HG03135 (cell line): Measurements from ENCODE around the gene STK4.
"Not testable (repeated sequence)": the region's sequence is repeated elsewhere in the genome, so short reads cannot be mapped to it uniquely, and the experiment has no call there.

ENCODE experiments used
- ATAC-seq: cut with Tn5 transposase; IDR thresholded peaks from one replicate; pipeline ENCODE4 v1.9.1; 2021; ENCODE audit warnings: mild to moderate bottlenecking, moderate library complexity; ENCODE audit not compliant: unreplicated experiment

Gene STK4

DNA sequence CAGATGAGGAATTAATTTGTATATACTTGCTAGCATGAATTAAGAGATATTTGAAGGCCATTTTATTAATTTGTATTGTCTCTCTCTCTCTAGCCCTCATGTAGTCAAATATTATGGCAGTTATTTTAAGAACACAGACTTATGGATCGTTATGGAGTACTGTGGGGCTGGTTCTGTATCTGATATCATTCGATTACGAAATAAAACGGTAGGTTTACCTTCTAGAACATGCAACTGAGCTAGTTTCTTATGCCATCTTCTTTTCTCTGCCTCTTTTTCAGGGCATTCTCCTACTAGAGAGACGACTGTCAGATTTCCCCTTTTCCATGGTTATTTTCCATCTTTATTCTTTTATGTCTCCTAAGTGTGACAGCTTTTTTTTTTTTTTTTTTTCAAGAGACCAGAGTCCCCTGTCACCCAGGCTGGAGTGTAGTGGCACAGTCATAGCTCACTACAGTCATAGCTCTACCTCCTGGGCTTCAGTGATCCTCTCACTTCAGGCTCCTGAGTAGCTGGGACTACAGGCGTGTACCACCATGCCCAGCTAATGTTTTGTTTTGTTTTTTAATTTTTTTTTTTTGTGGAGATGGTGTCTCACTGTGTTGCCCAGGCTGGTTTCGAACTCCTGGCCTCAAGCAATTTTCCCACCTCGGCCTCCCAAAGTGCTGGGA is 15.6 kb downstream of the STK4 start:
- ATAC-seq = no peak

DNA sequence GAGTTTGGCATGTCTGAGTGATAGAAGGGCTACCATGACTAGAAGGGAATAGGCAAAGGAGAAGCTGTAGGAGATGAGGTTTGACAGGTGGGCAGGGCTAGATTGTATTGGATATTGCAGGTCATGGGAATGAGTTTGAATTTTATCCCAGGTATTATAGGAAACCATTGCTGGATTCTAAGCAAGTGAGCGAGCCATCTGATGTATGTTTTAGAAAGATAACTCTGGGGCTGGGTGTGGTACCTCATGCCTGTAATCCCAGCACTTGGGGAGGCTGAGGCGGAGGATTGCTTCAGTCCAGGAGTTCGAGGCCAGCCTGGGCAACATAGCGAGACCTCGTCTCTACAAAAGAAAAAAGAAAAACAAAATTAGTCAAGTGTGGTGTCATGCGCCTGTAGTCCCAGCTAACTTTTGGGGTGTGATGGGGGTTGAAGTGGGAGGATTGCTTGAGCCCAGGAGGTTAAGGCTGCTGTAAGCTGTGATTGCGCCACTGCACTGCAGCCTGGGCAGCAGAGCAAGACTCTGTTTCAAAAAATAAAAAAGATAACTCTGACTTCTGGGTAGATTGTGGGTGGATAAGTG is 16.9 kb downstream of the STK4 start:
- no peak for ATAC-seq

DNA sequence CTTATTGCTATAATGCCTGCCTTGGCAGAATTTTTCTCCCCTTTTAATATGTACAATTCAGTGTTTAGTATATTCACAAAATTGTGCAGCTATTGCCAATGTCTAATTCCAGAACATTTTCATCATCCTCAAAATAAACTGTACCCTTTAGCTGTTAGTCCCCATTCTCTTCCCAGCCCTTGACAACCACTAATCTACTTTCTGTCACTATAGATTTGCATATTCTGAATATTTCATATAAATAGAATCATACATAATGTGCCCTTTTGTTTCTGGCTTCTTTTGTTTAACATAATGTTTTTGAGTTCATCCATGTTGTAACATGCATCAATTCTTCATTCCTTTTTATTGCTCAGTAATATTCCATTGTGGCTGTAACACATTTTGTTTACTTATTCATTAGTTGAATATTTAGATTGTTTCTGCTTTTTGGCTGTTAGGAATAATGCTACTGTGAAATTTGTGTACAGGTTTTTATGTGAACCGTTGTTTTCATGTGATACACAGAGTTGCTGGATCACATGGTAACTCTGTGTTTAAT is 22.4 kb downstream of the STK4 start:
- ATAC-seq = no peak

DNA sequence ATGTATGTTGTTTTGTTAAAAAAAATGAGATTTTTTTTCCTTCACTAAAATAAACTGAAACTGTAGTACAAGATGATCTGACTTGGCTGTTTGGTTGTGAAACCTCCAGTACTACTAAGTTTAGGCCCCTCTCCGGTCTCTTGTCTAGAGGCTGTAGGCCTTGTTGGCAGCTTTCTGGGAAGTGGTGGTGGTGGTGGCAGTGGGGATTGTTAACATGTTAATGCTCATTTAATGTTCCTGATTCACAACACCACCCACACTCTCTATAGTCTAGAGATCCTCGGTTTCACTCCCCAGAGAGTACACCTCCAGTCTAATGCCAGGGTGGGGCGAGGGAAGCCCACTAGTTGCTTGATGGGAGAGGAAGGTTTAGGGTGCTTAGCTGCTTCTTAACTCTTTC is 24.1 kb downstream of the STK4 start:
- no peak for ATAC-seq

DNA sequence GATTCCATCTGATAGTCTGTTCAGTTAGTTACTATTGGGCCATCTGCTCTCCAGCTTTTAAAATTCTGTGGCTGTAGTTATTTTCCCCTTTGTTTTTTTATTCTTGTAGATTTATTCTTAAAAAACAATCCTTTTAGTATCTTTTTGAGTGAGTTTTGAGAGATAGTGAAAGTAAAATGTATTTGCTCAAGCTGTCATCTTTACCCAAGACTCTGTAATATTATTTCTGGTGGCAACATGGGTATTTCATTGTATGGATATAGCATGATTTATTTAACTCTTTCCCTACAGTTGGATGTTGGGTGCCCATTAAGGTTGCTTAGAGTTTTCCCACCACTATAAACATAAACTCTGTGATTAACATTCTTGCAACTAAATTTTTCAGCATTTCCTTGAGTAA is 24.6 kb downstream of the STK4 start:
- ATAC-seq = no peak

DNA sequence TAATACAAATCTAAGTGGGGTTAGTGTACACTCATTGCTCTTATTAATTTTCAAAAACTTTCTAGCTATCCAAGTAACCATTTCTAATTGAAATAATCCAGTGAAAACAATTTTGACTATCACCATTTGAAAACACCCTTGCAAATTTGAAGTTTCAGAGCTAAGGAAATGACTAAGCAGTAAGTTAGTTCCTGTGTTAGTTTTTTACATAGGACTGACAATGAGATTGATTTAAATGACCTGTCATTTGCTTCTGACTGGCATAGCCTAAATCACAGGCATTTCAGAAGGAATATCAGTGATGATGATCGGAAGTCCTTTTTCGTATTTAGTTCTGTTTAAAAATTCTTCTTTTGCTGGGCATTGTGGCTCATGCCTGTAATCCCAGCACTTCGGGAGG is 27.0 kb downstream of the STK4 start:
- ATAC-seq = no peak

DNA sequence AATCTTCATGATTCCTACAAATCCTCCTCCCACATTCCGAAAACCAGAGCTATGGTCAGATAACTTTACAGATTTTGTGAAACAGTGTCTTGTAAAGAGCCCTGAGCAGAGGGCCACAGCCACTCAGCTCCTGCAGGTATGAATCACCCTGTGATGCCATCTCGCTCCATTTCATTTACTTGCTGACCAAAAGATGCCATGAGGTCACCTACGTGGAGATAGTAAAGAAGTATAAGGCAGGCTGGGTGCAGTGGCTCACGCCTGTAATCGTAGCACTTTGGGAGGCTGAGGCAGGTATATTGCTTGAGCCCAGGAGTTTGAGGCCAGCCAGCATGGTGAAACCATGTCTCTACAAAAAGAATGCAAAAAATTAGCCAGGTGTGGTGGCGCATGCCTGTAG is 30.9 kb downstream of the STK4 start:
- ATAC-seq = no peak

DNA sequence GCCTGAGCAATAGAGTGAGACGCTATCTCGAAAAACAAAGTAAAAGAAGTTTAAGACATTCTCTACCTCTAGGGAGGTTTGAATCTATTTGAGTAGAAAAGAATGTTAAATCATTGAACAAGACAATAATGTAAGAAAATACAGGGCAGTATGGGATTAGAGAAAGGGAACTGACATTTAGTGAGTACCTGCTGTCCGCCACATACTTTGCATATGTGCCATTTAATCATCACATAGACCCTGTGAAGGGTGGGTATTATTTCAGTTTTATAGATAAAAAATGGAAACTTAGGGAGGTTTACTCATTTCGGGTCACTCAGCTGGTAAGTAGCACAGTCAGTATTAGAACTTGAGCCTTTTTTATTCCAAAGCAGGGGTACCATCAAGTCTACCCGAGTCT is 31.4 kb downstream of the STK4 start:
- ATAC-seq = no peak

DNA sequence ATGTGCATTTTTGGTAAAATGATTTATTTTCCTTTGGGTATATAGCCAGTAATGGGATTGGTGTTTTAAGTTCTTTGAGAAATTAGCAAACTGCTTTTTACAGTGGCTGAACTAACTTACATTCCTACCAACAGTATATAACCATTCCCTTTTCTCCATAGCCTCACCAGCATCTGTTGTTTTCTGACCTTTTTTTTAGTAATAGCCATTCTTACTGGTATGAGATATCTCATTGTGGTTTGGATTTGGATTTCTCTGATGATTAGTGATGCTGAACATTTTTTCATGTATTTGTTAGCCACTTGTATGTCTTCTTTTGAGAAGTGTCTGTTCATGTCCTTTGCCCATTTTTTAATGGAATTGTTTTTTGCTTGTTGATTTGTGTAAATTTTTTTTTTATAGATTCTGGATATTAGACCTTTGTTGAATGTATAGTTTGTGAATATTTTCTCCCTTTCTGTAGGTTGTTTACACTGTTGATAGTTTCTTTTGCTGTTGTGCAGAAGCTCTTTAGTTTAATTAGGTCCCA is 42.3 kb downstream of the STK4 start:
- ATAC-seq = no peak

DNA sequence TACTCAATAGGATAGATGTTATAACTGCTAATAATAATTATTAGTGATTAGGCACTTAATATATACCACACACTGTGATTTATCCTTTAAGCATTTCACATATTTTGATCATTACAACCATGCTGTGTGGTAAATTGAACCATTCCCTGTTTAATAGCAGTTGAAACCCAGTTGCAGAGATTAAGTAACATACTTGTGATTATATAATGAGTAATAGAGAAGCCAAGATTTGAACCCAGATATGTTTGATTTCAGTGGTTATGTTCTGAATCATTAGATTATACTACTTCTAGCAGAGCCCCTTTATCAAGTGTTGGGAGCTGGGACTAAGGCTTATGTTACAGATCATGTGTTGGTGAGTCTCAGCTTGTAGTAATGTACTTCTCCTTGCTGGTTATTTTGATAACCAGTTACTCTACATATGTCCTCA is 44.1 kb downstream of the STK4 start:
- no peak for ATAC-seq

DNA sequence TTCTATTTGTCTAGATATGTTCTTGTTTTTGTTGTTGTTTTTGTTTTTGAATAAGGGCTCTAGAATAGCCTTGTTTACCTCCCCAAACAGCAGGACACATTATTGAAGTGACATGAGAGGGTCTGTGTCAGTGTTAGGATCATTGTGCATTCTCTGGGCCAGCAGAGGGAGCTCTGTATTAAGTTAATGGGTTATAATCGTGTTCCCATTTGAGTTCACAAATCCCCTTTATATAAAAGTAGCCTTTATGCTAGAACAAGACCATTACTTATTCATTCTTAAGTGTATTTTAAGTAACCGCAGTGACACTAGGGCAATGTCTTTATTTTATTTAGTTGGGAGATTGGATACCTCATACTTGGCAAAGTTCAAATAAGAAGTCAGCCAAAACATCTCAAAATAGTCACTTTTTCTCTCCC is 44.8 kb downstream of the STK4 start:
- ATAC-seq = no peak

DNA sequence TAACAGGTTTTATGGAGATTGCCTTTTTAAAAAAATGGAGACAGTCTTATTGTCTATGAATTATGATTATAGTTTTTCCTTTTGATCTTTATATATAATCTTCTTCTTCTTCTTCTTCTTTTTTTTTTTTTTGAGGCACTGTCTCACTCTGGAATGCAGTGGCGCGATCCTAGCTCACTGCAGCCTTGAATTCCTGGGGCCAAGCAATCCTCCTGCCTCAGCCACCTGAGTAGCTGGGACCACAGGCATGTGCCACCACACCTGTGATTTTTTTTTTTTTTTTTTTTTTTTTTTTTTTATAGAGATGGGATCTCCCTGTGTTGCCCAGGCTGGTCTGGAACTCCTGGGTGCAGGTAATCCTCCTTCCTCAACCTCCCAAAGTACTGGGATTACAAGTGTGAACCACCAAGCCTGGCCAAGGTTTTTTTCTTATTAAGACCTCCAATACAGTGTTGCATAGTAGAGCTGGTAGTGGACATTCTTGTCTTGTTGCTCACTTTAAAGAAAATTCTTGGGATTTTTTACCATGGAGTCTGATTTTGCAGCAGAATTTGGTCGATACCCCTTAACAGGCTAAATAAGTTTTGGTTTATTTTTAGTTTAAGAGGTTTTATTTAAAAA is 46.5 kb downstream of the STK4 start:
- no peak for ATAC-seq

DNA sequence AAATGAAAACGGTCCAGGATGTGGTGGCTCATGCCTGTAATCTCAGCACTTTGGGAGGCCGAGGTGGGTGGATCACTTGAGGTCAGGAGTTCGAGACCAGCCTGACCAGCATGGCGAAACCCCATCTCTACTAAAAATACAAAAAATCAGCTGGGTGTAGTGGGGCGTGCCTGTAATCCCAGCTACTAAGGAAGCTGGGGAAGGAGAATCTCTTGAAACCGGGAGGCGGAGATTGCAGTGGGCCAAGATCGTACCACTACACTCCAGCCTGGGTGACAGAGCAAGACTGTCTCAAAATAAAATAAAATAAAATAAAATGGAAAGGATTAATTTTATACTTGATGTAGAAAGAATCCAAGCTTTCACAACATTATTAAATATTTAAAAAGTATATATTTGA is 47.8 kb downstream of the STK4 start:
- not testable (repeated sequence) for ATAC-seq

DNA sequence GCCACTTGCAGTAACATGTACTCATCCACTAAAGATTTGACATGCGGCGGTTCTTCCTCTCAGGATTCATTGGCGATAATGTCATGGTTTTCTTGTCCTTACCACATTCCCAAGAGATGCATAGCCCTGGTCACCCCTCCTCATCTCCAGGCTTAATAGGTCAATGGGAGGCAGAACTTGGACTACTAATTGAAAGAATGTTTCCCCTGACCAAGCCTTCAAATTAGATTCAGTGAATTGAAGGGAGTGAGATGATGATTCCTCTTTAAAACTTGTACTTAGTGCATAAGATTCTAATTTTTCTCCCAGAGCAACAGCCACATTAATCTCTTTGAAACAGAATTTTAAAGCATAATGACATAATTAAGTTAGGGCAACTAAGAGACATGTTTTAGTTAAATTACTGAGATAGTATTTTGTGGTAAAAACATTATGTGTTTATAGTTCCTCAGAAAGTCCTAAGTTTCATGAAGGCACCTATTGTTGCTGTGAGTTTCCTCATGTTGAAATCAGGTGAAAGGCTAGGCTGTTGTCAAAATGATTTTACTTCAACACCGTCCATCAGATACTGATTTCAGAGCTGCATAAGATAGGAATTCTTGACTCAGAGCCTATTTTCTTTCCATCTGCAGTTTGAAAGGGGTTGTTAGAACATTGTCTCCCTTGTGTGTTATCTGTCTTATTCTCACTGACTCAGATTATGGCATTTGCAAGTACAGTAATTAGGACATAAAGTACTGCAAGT is 48.5 kb downstream of the STK4 start:
- ATAC-seq = no peak

DNA sequence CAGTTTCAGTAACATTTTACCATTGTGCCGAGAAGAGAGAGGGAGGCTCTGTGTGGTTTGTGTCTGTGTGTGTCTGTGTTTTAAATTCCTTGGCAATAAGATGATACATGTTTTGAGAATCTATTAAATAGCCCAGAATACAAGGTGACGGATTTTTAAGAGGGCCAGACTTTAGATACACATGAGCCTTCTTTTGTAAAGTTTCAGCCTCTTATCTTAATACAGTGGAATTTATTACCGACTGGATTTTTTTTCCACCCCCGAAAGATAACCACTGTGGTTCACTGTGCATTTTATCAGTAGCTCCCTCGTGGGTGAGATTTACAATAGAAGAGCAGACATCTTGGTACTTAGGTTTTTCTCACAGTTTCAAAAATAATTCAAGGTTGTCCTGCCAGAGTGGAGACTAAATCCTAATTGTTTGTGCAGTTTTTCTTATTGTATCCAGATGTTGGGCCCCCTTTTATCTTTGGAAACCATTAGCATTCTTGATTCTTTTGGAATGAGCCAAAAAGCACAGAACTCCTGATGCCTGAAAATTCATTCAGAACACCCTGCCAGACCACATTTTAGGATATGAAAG is 49.9 kb downstream of the STK4 start:
- no peak for ATAC-seq

DNA sequence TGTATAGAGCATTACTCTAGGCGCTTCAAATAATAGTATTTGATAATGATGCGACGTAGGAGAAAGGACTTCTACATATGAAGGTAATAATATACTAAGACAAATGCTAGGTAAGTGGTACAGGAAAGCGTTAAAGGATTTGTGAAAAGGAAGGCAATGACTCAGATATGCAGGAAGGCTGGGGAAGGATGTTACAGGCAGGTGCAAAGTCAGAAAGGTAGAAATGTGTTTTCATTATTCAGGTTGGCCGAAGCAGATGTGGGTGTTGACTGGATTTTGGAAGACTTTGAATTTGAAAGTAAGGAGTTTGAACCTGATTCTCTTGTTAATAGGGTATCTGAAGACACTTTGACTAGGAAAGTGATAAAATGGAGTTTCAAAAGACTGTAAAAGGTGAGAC is 51.0 kb downstream of the STK4 start:
- ATAC-seq = no peak

DNA sequence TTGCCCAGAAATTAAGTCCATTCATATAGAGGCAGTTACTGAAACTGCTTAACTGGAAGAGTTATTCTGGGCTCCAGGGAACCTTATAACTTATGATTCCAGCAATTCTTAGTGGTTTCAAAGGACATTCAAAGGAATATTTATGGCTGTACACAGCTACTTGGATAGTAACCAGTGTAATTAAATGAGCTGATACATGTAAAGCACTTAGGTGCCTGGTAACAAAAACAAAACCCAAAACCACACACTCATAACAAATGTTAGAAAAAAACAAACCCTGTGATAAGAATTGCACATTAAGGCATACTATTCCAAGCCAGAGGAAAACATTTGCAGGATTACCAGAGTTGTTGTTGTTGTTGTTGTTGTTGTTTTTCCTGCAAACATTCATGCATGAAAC is 51.5 kb downstream of the STK4 start:
- ATAC-seq = no peak

DNA sequence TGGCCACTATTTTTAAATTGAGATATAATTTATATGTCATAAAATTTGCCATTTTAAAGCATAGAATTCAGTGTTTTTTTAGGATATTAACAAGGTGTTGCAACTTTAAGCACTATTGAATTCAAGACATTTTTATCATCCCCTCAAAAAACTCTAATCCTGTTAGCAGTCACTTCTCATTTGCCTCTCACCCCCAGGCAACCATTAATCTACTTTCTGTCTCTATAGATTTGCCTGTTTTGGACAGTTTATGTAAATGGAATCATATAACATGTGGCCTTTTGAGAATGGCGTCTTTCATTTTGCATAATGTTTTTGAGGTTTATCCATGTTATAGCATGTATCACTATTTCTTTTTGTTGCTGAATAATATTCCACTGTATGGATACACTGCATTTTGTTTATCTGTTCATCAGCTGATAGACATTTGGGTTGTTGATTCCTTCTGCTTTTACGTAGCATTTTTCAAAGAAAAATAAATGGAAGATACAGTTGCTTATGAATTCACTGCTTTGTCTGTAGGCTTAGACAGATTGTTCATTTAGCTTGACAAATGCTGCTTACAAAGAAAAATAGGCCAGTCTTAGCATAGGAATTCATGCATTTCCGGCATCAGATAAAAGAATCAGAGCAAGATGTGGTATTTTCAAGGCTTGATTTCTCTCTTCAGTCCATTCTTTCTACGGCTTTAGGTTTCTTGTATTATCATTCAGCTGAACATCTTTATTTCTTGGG is 52.9 kb downstream of the STK4 start:
- ATAC-seq = no peak

DNA sequence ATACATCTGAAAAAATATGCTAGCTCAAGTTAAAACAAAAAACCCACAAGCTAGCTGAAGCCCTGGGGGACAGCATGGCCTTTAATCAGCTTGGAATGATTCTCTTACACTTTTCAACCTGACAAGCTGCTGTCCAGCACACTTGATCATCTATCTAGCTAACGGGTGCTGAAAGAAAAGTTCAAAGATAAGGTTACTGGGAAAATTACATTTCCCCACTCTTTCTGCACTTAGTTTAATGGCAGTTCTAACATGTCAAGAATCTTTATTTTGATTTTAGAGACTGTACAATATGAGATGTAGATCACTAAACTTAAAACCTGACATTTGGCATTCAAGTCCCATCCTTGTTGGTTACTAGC is 53.4 kb downstream of the STK4 start:
- no peak for ATAC-seq

DNA sequence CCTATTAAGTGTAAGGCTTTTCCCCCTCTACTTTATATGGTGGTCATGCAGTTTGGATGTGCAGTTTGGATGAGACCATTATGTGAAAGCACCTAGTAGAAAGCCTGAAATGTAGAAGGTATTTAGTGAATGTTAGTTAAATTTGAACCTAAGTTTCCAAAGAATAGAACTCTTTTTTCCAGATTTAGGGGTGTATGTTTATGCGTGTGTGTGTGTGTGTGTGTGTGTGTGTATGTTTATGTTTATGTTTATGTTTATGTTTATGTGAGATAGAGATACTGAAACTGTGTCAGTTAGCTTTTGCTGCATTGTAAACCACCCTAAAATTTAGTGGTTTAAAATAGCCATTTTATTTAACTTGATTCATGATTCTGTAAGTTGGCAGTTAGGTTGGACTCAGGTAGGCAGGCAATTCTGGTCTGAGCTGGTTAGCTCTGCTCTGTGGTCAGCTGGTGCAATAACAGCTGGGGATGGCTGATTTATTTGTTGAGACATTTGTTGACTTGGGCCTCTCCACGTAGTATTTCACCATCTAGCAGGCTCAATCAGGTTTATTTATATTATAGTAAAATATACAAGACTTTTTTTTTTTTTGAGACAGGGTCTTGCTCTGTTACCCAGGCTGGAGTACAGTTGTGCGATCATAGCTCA is 54.0 kb downstream of the STK4 start:
- ATAC-seq = no peak
